VCaP (cell line): Measurements from ENCODE around the gene UGT1A3.

Source experiments
- H3K27ac ChIP-seq: fragments of 450-650 bp; 2 replicates; pipeline ENCODE4 v1.5.1; 2017
- CTCF ChIP-seq: fragments of 450-650 bp; conservative IDR thresholded peaks from 2 replicates; pipeline ENCODE4 v1.5.1; 2017; ENCODE audit warnings: mild to moderate bottlenecking, moderate library complexity

Gene UGT1A3

DNA sequence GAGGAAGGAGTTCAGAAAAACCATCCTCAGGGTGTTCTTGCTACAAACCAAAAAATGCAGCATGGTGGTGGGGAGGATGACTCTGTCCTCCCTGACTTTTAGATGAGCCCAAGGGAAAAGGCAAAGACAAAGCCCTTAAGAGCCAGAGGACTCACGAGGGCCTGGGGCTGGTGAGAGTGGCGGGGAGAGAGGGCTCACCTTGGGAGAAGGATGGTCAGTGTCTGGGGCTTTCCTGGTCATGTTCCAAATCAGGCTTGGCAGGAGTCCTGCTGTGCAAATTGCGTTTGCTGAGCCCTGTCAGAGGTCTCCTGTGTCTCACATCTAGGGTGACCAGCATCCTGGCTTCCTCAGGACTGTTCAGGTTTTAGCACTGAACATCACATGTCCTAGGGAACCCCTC is 35.9 kb downstream of the UGT1A3 start:
- no peak for TF ChIP-seq CTCF
- no peak overlapping the region for H3K27ac ChIP-seq

- no peak for TF ChIP-seq CTCF
- H3K27ac ChIP-seq = no peak overlapping the region
Measured at GRCh38 chr2:233766416-233766815, 37.6 kb downstream of the UGT1A3 start.

- no peak overlapping the region for H3K27ac ChIP-seq
- TF ChIP-seq CTCF = no peak
Measured at GRCh38 chr2:233768076-233768475, 39.2 kb downstream of the UGT1A3 start.

DNA sequence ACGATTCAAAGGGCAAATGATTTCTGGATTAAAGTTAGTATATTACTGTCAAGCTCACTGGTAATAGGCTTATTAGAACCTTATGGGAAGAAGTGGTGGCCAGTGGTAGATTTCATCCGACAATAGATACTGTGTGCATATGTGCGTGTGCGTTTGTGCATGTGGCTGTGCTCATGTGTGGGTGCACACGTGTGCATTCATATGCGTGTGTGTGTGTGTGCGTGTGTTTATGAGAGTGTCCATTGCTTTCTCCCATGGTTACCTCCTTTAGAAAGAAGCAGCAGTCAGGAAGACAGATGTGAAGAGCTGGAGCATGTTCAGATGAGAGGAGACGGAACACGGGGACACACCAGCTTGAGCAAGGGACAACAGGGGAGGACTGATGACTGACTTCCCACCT is 40.4 kb downstream of the UGT1A3 start:
- H3K27ac ChIP-seq = no peak overlapping the region

DNA sequence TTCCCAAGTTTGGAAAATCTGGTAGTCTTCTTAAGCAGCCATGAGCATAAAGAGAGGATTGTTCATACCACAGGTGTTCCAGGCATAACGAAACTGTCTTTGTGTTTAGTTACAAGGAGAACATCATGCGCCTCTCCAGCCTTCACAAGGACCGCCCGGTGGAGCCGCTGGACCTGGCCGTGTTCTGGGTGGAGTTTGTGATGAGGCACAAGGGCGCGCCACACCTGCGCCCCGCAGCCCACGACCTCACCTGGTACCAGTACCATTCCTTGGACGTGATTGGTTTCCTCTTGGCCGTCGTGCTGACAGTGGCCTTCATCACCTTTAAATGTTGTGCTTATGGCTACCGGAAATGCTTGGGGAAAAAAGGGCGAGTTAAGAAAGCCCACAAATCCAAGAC is 43.3 kb downstream of the UGT1A3 start:
- H3K27ac ChIP-seq = no peak overlapping the region
- no peak for TF ChIP-seq CTCF

More for the DNA sequence above, 40.4 kb downstream of the UGT1A3 start:
- no peak for TF ChIP-seq CTCF

DNA sequence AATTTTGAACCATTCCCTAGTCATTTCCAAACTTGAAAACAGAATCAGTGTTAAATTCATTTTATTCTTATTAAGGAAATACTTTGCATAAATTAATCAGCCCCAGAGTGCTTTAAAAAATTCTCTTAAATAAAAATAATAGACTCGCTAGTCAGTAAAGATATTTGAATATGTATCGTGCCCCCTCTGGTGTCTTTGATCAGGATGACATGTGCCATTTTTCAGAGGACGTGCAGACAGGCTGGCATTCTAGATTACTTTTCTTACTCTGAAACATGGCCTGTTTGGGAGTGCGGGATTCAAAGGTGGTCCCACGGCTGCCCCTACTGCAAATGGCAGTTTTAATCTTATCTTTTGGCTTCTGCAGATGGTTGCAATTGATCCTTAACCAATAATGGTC is 43.7 kb downstream of the UGT1A3 start:
- no peak for TF ChIP-seq CTCF
- no peak overlapping the region for H3K27ac ChIP-seq

DNA sequence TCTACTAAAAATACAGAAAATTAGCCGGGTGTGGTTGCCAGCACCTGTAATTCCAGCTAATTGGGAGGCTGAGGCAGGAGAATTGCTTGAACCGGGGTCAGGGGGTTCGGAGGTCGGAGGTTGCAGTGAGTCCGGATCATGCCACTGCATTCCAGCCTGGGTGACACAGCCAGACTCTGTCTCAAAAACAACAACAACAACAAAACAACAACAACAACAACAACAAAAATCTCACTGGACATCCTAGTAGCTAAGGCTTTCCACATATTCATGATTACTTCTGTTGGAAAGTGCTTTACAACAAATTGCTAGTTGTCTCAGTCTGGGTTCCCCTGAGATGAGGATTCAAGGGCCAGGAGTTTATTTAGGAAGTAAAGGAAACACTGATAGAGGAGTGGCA is 45.0 kb downstream of the UGT1A3 start:
- no peak overlapping the region for H3K27ac ChIP-seq
- TF ChIP-seq CTCF = no peak

- TF ChIP-seq CTCF = no peak
- no peak overlapping the region for H3K27ac ChIP-seq
Measured at GRCh38 chr2:233775414-233775813, 46.6 kb downstream of the UGT1A3 start.
